ENCODE data around the gene EEF1AKMT4.
"Not testable (repeated sequence)": the region's sequence is repeated elsewhere in the genome, so short reads cannot be mapped to it uniquely, and the experiment has no call there.

The EEF1AKMT4 gene

DNA sequence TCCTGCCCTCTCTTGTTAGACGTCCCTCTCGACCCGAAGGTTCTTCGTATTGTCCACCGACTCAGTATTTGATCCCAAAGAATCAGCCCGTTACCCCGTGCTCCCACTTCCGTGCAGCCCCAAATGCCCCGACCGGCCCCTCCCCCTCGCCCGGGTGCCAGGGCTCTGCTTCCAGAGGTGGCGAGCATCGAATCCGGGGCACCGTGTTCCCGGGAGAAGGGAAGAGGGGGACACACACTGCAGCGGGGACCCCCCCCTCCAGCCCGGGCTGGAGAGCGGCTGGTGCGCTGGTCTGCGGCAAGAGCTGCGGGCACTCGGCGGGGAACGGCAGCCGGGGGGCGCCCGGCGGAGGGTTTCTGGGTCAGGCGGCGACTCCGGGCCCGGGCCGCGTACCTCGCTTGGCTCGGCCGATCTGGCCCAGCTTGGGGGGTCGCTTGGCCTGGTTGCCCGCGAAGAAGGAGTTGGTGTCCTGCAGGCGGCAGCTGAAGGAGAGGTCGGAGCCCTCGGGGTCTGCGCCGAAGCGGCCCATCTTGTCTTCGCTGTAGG lies 11.3 kb downstream of the EEF1AKMT4 start:
- DNase-seq (ENCODE audit: low read depth) = no peak
- H3K4me3 ChIP-seq (ENCODE audit: low read length) = peak overlapping the region; percentile 19
- TF ChIP-seq, protein P1, sequence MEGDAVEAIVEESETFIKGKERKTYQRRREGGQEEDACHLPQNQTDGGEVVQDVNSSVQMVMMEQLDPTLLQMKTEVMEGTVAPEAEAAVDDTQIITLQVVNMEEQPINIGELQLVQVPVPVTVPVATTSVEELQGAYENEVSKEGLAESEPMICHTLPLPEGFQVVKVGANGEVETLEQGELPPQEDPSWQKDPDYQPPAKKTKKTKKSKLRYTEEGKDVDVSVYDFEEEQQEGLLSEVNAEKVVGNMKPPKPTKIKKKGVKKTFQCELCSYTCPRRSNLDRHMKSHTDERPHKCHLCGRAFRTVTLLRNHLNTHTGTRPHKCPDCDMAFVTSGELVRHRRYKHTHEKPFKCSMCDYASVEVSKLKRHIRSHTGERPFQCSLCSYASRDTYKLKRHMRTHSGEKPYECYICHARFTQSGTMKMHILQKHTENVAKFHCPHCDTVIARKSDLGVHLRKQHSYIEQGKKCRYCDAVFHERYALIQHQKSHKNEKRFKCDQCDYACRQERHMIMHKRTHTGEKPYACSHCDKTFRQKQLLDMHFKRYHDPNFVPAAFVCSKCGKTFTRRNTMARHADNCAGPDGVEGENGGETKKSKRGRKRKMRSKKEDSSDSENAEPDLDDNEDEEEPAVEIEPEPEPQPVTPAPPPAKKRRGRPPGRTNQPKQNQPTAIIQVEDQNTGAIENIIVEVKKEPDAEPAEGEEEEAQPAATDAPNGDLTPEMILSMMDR (IDR thresholded peaks at IDR 0.05; ENCODE audit: insufficient read depth, low read depth, low read length, missing control alignments) = no peak

DNA sequence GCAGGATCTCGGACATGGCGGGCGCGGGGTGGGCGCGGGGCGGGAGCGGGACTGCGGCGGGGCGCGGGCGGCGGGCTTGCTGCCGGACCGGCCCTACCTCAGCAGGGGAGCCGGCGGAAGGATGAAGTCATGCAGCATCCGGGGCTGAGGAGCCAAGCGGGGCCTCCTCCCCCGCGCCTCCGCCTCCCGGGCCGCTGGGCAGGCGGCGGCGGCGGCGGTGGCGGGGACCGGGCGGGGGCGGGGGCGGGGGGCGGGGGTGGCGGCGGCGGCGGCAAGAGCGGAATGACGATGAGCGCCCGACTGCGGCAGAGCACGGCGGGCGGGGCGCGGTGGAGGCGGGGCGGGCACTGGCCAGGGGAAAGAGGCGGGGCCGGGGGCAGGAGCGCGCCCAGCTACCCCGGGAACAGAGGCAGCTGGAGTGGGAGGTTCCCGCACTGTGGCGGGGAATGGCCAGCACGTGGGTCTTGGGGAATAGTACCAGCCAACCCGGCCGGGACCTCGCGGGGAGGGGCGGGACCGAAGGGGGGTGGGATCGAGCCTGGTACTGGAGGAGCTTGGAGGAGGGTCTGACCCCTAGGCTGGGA lies 11.9 kb downstream of the EEF1AKMT4 start, which contains the start of gene CAMK2N2:
Gene CAMK2N2, minus strand, starts transcription at position 284 of the 584 bp plus-strand sequence. Its CDS starts 268 bp downstream, at position 16.
- peak within 1 kb of the TSS; percentile 45 for H3K4me3 ChIP-seq (ENCODE audit: low read length)
- TF ChIP-seq, protein P1 (IDR thresholded peaks at IDR 0.05; ENCODE audit: insufficient read depth, low read depth, low read length, missing control alignments) = no peak
- peak; percentile 61 for DNase-seq (ENCODE audit: low read depth)

DNA sequence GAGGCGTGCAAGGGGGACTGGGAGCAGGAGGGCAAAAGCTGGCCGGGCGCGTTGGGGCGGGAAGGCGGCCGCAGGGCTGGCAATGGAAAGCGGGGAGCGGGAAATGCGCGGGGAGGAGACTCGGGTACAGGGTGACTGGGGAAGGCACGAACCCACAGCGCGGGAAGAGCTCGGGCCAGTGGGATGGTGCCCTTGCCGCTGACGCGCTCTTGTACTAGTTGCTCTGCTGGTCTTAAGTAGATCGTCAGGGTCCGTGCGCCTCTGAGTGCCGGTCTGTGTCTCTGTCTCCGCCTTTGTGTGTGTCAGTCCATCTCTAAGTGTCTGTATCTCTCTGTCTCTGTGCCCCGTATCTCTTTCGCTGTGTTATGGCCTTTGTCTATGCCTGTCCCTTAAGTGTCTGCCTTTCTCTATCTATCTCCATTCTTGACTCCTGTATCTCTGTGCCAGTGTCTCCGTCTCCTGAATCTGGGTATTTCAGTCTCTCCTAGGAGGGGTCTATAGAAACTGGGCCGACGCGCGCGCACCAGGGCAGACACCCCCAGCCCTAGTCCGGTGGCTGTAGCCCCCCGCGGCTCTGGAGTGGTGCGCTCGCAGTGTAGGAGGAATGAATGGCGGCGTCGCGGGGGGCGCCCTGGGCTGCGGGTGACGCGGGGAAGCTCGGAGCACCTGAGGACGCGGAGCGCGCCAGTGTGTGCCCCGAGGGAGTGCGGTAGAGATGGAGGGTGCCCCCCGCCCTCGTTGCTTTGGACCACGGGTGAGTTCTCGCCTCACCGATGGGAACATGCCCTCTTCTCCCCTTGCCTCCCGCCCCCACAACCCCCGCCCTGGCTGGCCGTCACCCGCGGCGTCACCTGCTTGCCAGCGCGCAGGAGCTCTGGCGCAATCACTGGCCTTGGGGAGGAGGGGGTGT lies 12.6 kb downstream of the EEF1AKMT4 start:
- DNase-seq (ENCODE audit: low read depth) = peak; percentile 42
- TF ChIP-seq, protein P1 (IDR thresholded peaks at IDR 0.05; ENCODE audit: insufficient read depth, low read depth, low read length, missing control alignments) = no peak
- H3K4me3 ChIP-seq (ENCODE audit: low read length) = peak overlapping the region; percentile 45

DNA sequence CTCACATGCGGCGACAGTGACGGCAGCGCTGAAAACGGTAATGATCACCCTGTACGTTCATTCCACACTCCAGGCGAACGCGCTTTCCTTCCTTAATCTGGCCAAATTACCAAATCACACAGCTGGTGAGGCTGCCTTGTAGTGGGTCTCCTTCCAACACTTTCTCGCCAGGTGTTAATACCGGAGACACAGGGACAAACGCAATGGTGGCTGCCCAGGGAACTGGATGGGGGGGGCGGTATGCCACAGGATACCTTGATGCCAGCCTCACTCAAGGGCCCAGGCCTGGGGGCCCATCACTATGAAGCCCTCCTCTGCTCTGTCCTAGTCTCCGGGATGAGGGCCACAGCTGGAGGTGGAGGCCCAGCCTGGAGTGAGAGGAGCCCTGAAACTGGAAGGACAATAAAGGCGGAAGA lies 13.3 kb downstream of the EEF1AKMT4 start:
- DNase-seq (ENCODE audit: low read depth) = peak; percentile 22
- no peak overlapping the region for H3K4me3 ChIP-seq (ENCODE audit: low read length)
- TF ChIP-seq, protein P1 (IDR thresholded peaks at IDR 0.05; ENCODE audit: insufficient read depth, low read depth, low read length, missing control alignments) = no peak

DNA sequence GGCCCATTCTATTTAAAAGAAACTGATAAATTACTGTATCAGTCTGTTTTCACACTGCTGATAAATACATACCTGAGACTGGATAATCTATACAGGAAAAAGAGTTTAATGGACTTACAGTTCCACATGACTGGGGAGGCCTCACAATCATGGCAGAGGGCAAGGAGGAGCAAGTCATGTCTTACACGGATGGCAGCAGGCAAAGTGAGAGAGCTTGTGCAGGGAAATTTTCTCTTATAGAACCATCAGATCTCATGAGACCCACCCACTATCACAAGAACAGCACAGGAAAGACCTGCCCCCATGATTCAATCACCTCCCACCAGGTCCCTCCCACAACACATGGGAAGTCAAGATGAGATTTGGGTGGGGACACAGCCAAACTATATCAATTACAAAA lies 17.8 kb downstream of the EEF1AKMT4 start:
- DNase-seq (ENCODE audit: low read depth); H3K4me3 ChIP-seq (ENCODE audit: low read length): not testable (repeated sequence)

DNA sequence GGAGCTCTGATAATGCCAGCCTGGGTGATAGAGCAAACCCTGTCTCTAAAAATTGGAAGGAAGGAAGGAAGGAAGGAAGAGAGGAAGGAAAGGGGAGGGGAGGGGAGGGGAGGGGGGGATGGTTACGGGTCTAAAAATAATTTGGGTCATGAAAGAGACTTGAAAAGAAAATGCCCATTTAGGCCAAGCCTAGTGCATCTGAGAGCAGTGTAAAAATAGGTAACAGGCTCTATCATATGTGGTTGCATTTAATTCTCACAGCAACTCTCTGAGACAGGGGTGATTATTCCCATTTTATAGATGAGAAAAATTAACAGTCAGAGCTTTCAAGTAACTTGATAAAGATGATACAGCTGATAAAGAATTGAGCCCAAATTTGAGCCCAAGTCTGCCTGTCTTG lies 22.8 kb downstream of the EEF1AKMT4 start:
- H3K4me3 ChIP-seq (ENCODE audit: low read length) = no peak overlapping the region
- TF ChIP-seq, protein P1 (IDR thresholded peaks at IDR 0.05; ENCODE audit: insufficient read depth, low read depth, low read length, missing control alignments) = no peak

DNA sequence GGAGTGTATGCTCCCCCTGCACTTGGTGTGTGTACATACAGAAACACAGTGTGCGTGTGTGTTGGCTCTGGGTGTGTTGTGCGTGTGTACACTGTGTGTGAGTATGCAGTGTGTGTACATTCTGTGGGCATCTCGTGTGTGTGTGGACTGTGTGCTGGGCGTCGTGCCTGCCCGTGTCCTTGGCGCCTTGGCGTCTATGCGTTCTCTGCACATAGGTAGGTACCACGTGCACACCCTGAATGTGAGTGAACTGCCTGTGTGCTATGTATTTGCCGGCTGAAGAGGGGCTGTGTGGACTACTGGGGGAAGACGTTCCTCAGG lies 25.9 kb downstream of the EEF1AKMT4 start:
- TF ChIP-seq, protein P1 (IDR thresholded peaks at IDR 0.05; ENCODE audit: insufficient read depth, low read depth, low read length, missing control alignments) = no peak
- no peak for DNase-seq (ENCODE audit: low read depth)
- H3K4me3 ChIP-seq (ENCODE audit: low read length) = no peak overlapping the region

More for the DNA sequence above, 22.8 kb downstream of the EEF1AKMT4 start:
- DNase-seq (ENCODE audit: low read depth) = no peak

Data from epithelial cell of esophagus (primary cell).